ENCODE data around the gene C2orf74.
"Not testable (repeated sequence)": the region's sequence is repeated elsewhere in the genome, so short reads cannot be mapped to it uniquely, and the experiment has no call there.

C2orf74 gene

DNA sequence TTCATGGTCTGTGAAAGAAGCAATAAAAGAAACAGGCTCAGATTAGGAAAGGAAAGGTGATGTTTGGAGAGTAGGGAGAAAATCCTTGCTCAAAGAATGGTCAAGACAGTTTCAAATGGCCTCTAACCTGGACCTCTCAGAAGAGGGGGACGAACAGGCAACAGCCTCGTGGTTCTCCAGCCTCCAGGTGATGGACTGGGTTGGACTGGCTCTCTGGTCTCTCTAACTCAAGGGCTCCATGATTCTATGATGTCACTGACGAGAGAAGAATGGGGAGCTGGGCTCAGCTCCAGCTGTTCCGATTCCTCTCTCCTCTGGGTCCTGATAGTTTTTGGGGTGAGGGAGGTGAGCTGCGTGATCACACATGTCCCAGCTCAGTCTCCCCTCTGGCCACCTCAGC lies at the start of gene C2orf74:
TSS of gene C2orf74 (plus strand) at position 301 of the 400 bp plus-strand sequence. CDS start 327 bp downstream, outside the sequence.
- DNase-seq (ENCODE audit: low read depth in 2 of 2), result no peak

DNA sequence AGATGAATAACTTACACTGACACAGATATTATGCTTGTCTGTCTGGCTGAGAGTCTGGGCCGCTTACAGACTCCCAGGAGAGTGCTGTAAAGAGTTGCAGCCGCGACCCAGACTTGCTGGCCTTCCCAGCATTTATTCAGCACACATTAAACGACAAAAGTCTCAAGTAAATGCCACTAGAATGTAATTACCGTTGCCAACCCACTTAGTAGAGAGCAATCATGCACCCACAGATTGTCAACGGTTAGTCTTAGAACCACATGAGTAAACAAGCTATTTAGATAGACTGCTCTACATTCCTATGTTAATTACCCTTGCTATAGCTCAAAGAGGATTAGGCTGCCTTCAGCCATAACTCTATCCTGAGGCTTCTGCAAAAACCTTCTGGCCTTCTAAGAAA lies 47.8 kb upstream of the C2orf74 start:
- DNase-seq (ENCODE audit: low read depth in 2 of 2), result no peak

- no peak for DNase-seq (ENCODE audit: low read depth in 2 of 2)
These were observed 45.7 kb upstream of the C2orf74 start for GRCh38 chr2:61116302-61116701.

- no peak for DNase-seq (ENCODE audit: low read depth in 2 of 2)
These were observed 44.5 kb upstream of the C2orf74 start for GRCh38 chr2:61117534-61117933.

GRCh38 chr2:61125123-61125710 lies 36.8 kb upstream of the C2orf74 start:
- no peak for DNase-seq (ENCODE audit: low read depth in 2 of 2)

GRCh38 chr2:61125798-61126197 lies 36.2 kb upstream of the C2orf74 start:
- DNase-seq (ENCODE audit: low read depth in 2 of 2), result no peak

DNA sequence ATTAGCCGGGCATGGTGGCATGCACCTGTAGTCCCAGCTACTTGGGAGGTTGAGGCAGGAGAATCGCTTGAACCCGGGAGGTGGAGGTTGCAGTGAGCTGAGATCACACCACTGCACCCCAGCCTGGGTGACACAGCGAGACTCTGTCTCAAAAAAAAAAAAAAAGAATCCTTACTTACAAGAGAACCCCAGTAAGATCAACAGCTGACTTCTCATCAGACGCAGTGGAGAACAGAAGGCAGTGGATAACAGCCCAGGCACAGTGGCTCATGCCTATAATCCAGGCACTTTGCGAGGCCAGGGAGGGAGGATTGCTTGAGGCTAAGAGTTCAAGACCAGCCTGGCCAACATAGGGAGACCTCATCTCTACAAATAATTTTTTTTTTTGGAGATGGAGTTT lies 33.9 kb upstream of the C2orf74 start:
- DNase-seq (ENCODE audit: low read depth in 2 of 2), result not testable (repeated sequence)

DNA sequence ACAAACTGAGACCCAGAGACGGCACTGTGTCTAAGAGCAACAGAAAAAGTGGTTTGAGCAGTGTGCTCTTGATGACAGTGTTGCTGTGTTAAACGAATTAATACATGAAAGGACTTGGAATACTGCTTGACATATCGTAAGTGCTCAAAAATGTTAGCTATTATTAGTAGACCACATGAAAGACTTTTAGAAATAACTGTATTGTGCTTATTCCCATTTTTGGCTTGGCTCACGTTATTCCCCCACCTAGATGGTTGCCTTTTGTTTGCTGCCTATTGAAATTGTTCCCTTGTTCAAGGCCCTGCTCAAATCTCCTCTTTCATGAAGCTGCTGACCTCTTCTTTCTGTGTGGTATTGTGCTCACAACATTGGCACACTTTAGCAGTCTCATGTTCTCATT lies 27.8 kb upstream of the C2orf74 start:
- no peak for DNase-seq (ENCODE audit: low read depth in 2 of 2)

GRCh38 chr2:61135510-61135909 lies 26.5 kb upstream of the C2orf74 start:
- DNase-seq (ENCODE audit: low read depth in 2 of 2), result no peak

GRCh38 chr2:61138859-61139258 lies 23.1 kb upstream of the C2orf74 start:
- DNase-seq (ENCODE audit: low read depth in 2 of 2), result no peak

- no peak for DNase-seq (ENCODE audit: low read depth in 2 of 2)
These were observed 20.8 kb upstream of the C2orf74 start for GRCh38 chr2:61141151-61141550.

- DNase-seq (ENCODE audit: low read depth in 2 of 2), result peak; percentile 92
These were observed 17.2 kb upstream of the C2orf74 start for GRCh38 chr2:61144697-61145268.

- DNase-seq (ENCODE audit: low read depth in 2 of 2), result no peak
These were observed 16.0 kb upstream of the C2orf74 start for GRCh38 chr2:61145990-61146389.

- not testable (repeated sequence) for DNase-seq (ENCODE audit: low read depth in 2 of 2)
These were observed 13.9 kb upstream of the C2orf74 start for GRCh38 chr2:61148091-61148490.

DNA sequence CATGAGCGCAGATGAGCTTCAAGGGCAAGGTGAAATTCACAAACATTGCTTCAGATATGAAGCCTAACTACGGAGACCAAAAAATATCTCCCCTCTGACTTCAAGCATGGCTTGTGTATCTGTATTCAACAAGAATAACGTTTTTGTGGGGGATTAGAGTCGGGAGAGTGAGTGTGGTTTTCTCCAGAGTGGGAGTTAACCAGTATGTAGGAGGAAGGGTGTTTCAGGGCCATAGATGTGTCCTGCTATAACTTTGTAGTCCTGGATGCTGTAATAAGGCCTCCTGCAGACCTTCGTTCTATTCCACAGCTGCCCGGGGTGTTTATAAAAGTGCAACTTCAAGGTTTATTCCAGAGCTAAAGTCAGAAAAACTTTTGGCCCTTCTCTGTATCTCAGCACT lies 12.9 kb upstream of the C2orf74 start:
- no peak for DNase-seq (ENCODE audit: low read depth in 2 of 2)

DNA sequence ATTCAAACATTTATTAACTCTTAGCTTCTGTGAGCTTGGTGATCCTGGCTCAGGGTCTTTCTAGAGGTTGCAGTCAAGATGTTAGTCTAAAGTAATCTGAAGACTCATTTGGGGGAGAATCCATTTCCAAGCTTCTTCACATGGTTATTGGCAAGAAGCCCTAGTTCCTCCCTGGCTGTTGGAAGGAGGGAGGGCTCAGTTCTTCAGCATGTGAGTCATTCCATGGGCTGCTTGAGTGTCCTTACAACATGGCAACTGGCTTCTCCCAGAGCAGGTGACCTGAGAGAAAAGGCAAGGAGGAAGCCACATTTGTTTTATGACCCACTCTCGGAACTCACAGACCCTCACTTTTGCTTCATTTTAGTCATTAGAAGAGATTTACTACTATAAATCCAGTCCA lies 10.6 kb upstream of the C2orf74 start:
- DNase-seq (ENCODE audit: low read depth in 2 of 2), result no peak

- DNase-seq (ENCODE audit: low read depth in 2 of 2), result no peak
These were observed 4.5 kb upstream of the C2orf74 start for GRCh38 chr2:61157371-61158003.

GRCh38 chr2:61158356-61158955 lies 3.5 kb upstream of the C2orf74 start:
- no peak for DNase-seq (ENCODE audit: low read depth in 2 of 2)

DNA sequence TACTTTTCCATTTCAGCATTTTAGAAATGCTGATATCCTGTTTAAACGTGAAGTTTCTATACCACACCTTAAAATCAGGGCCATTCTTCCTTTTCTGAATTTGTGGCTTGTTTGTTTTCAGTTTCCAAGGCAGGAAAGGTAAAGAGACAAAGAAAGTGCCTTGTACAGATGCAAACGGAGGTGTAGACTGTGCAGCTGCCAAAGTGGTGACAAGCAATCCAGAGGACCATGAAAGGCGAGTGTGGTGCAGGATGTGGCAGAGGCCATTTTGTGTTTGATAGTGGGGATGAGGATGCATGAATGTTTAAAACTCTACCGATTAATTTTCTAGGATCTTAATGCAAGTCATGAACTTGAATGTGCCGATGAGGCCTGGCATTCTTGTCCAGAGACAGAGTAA lies 733 bp downstream of the C2orf74 start:
- DNase-seq (ENCODE audit: low read depth in 2 of 2), result no peak

DNA sequence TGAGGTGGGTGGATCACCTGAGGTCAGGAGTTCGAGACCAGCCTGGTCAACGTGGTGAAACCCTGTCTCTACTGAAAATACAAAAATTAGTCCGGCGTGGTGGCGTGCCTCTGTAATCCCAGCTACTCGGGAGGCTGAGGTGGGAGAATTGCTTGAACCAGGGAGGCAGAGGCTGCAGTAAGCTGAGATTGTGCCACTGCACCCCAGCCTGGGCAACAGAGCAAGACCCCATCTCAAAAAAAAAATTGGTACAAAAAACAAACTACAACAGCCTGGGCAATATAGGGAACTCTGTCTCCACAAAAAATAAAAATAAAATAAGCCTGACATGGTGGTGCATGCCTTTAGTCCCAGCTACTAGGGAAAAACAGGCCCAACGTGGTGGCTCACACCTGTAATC lies 3.1 kb downstream of the C2orf74 start:
- DNase-seq (ENCODE audit: low read depth in 2 of 2), result not testable (repeated sequence)

GRCh38 chr2:61165946-61166345 lies 4.0 kb downstream of the C2orf74 start:
- DNase-seq (ENCODE audit: low read depth in 2 of 2), result no peak

DNA sequence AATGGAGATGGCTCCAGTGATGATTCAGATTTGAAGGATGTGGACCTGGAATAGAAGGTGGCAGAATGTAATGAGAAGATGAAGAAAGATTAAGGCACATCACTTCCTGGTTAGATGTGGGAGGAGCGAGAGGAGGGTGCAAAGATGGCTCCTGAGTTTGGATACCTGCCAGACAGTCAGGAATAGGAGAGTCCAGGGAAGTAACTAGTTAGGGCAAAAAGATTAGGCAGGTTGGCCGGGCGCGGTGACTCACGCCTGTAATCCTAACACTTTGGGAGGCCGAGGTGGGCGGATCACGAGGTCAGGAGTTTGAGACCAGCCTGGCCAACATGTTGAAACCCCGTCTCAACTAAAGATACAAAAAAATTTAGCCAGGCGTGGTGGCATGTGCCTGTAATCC lies 5.6 kb downstream of the C2orf74 start:
- no peak for DNase-seq (ENCODE audit: low read depth in 2 of 2)

- no peak for DNase-seq (ENCODE audit: low read depth in 2 of 2)
These were observed 10.7 kb downstream of the C2orf74 start for GRCh38 chr2:61172671-61173070.

Data from stimulated activated CD4-positive, alpha-beta T cell treated with anti-CD3 and anti-CD28 coated beads, Interleukin-15, amount 100 ng/mL, for 48 hours (primary cell).